Skeletal muscle satellite cell (primary cell): ENCODE data around the gene TMOD1.
"Not testable (repeated sequence)": the region's sequence is repeated elsewhere in the genome, so short reads cannot be mapped to it uniquely, and the experiment has no call there.

Experiments
- H3K27me3 ChIP-seq: 2 replicates; pipeline ENCODE4 v1.7.0; 2013; ENCODE audit warnings: low read length; ENCODE audit not compliant: control insufficient read depth, insufficient read depth
- H3K36me3 ChIP-seq: 2 replicates; pipeline ENCODE4 v1.7.0; 2013; ENCODE audit warnings: mild to moderate bottlenecking, control low read depth, low read length; ENCODE audit not compliant: insufficient read depth
- H3K4me1 ChIP-seq: 2 replicates; pipeline ENCODE4 v1.7.0; 2013; ENCODE audit warnings: low read length; ENCODE audit not compliant: control insufficient read depth, insufficient read depth
- H3K4me2 ChIP-seq: 2 replicates; pipeline ENCODE4 v1.7.0; 2013; ENCODE audit warnings: mild to moderate bottlenecking, low read length
- H3K4me3 ChIP-seq: 2 replicates; pipeline ENCODE4 v1.7.0; 2013; ENCODE audit warnings: low read length
- H3K9ac ChIP-seq: 2 replicates; pipeline ENCODE4 v1.7.0; 2013; ENCODE audit warnings: mild to moderate bottlenecking, low read depth, low read length, moderate library complexity
- H3K9me3 ChIP-seq: replicated peaks from 2 replicates; pipeline ENCODE4 v1.7.0; 2013; ENCODE audit warnings: mild to moderate bottlenecking, control low read depth, low read length

Gene TMOD1

GRCh38 chr9:97478301-97478981 is 23.0 kb upstream of the TMOD1 start:
- Histone ChIP-seq H3K4me1 (no peaks in the 10 kb centered on the region), H3K36me3 (peaks cover 9% of the 10 kb centered on the region), H3K27me3 (no peaks in the 10 kb centered on the region), H3K4me2 (no peak overlapping the region), H3K4me3 (no peak overlapping the region), H3K9ac (no peak overlapping the region), H3K9me3 (no peaks in the 10 kb centered on the region)

GRCh38 chr9:97479496-97480159 is 21.8 kb upstream of the TMOD1 start:
- H3K4me2 ChIP-seq = no peak overlapping the region
- peaks cover 6% of the 10 kb centered on the region for H3K36me3 ChIP-seq
- H3K27me3 ChIP-seq = no peaks in the 10 kb centered on the region
- no peaks in the 10 kb centered on the region for H3K4me1 ChIP-seq
- H3K9me3 ChIP-seq = no peaks in the 10 kb centered on the region
- H3K4me3 ChIP-seq = no peak overlapping the region
- H3K9ac ChIP-seq = no peak overlapping the region

GRCh38 chr9:97480174-97480573 is 21.3 kb upstream of the TMOD1 start:
- H3K36me3 ChIP-seq = peaks cover 6% of the 10 kb centered on the region
- H3K9me3 ChIP-seq = no peaks in the 10 kb centered on the region
- H3K4me1 ChIP-seq = no peaks in the 10 kb centered on the region
- no peak overlapping the region for H3K4me3 ChIP-seq
- H3K4me2 ChIP-seq = no peak overlapping the region
- H3K9ac ChIP-seq = no peak overlapping the region
- no peaks in the 10 kb centered on the region for H3K27me3 ChIP-seq

- Histone ChIP-seq H3K4me3 (no peak overlapping the region), H3K4me1 (no peaks in the 10 kb centered on the region), H3K36me3 (peaks cover 6% of the 10 kb centered on the region), H3K9me3 (no peaks in the 10 kb centered on the region), H3K9ac (no peak overlapping the region), H3K27me3 (no peaks in the 10 kb centered on the region), H3K4me2 (no peak overlapping the region)
Observed at GRCh38 chr9:97480749-97481148, 20.7 kb upstream of the TMOD1 start.

GRCh38 chr9:97484134-97484533 is 17.3 kb upstream of the TMOD1 start:
- no peak overlapping the region for H3K4me2 ChIP-seq
- H3K27me3 ChIP-seq = no peaks in the 10 kb centered on the region
- no peak overlapping the region for H3K9ac ChIP-seq
- peaks cover 6% of the 10 kb centered on the region for H3K36me3 ChIP-seq
- H3K9me3 ChIP-seq = no peaks in the 10 kb centered on the region
- no peaks in the 10 kb centered on the region for H3K4me1 ChIP-seq
- H3K4me3 ChIP-seq = no peak overlapping the region

- H3K27me3 ChIP-seq = no peaks in the 10 kb centered on the region
- no peak overlapping the region for H3K4me2 ChIP-seq
- H3K9me3 ChIP-seq = no peaks in the 10 kb centered on the region
- no peak overlapping the region for H3K9ac ChIP-seq
- H3K4me3 ChIP-seq = no peak overlapping the region
- H3K36me3 ChIP-seq = peaks cover 6% of the 10 kb centered on the region
- no peaks in the 10 kb centered on the region for H3K4me1 ChIP-seq
Observed at GRCh38 chr9:97487107-97487506, 14.4 kb upstream of the TMOD1 start.

GRCh38 chr9:97487861-97488260 is 13.6 kb upstream of the TMOD1 start:
- peaks cover 4% of the 10 kb centered on the region for H3K36me3 ChIP-seq
- H3K9ac ChIP-seq = no peak overlapping the region
- no peaks in the 10 kb centered on the region for H3K9me3 ChIP-seq
- no peak overlapping the region for H3K4me2 ChIP-seq
- no peak overlapping the region for H3K4me3 ChIP-seq
- H3K27me3 ChIP-seq = no peaks in the 10 kb centered on the region
- H3K4me1 ChIP-seq = no peaks in the 10 kb centered on the region

- Histone ChIP-seq H3K27me3 (no peaks in the 10 kb centered on the region), H3K36me3 (no peaks in the 10 kb centered on the region)
Observed at GRCh38 chr9:97491216-97491999, 10.1 kb upstream of the TMOD1 start.

GRCh38 chr9:97497558-97498375 is 3.7 kb upstream of the TMOD1 start:
- not testable (repeated sequence) for H3K9ac ChIP-seq, H3K36me3 ChIP-seq, H3K9me3 ChIP-seq, H3K4me3 ChIP-seq, H3K4me1 ChIP-seq, H3K4me2 ChIP-seq
- peaks cover 30% of the 10 kb centered on the region for H3K27me3 ChIP-seq

More at GRCh38 chr9:97491216-97491999, 10.1 kb upstream of the TMOD1 start:
- H3K9me3 ChIP-seq = no peaks in the 10 kb centered on the region
- no peak overlapping the region for H3K4me2 ChIP-seq
- H3K4me3 ChIP-seq = no peak overlapping the region
- H3K4me1 ChIP-seq = no peaks in the 10 kb centered on the region
- H3K9ac ChIP-seq = no peak overlapping the region

- not testable (repeated sequence) for H3K4me3 ChIP-seq, H3K4me1 ChIP-seq, H3K9me3 ChIP-seq, H3K9ac ChIP-seq, H3K4me2 ChIP-seq, H3K36me3 ChIP-seq
- H3K27me3 ChIP-seq = peaks cover 40% of the 10 kb centered on the region
Observed at GRCh38 chr9:97498846-97499245, 2.6 kb upstream of the TMOD1 start.

GRCh38 chr9:97500263-97500662 is 1.2 kb upstream of the TMOD1 start:
- Histone ChIP-seq H3K36me3 (no peaks in the 10 kb centered on the region), H3K9me3 (no peaks in the 10 kb centered on the region), H3K4me1 (peaks cover 8% of the 10 kb centered on the region), H3K27me3 (peaks cover 55% of the 10 kb centered on the region), H3K9ac (no peak overlapping the region), H3K4me2 (no peak overlapping the region), H3K4me3 (no peak overlapping the region)
